Endothelial cell (in vitro differentiated cells): ENCODE results near the gene PPP1R7. TPM values are rescaled to one million over a fixed set of nuclear protein-coding genes. Genes with fewer than 3 reads are reported as not detected.

Experiments
- DNase-seq: peaks from one replicate; pipeline ENCODE4 v3.0.0; 2021; ENCODE audit warnings: low spot score
- H3K27ac Mint-ChIP-seq: one replicate; pipeline ENCODE4 v1.8.0; 2021; ENCODE audit warnings: mixed read lengths, inconsistent platforms; ENCODE audit not compliant: unreplicated experiment
- H3K27me3 Mint-ChIP-seq: one replicate; pipeline ENCODE4 v1.8.0; 2021; ENCODE audit warnings: mild to moderate bottlenecking, moderate library complexity, mixed read lengths, inconsistent platforms; ENCODE audit not compliant: unreplicated experiment
- H3K36me3 Mint-ChIP-seq: one replicate; pipeline ENCODE4 v1.8.0; 2021; ENCODE audit warnings: mild to moderate bottlenecking, low read depth, mixed read lengths, inconsistent platforms; ENCODE audit not compliant: unreplicated experiment
- H3K4me1 Mint-ChIP-seq: one replicate; pipeline ENCODE4 v1.8.0; 2021; ENCODE audit warnings: mild to moderate bottlenecking, mixed read lengths, inconsistent platforms; ENCODE audit not compliant: unreplicated experiment
- H3K4me3 Mint-ChIP-seq: one replicate; pipeline ENCODE4 v1.8.0; 2021; ENCODE audit warnings: mild to moderate bottlenecking, mixed read lengths, inconsistent platforms; ENCODE audit not compliant: unreplicated experiment
- H3K9me3 Mint-ChIP-seq: one replicate; pipeline ENCODE4 v1.8.0; 2021; ENCODE audit warnings: mixed read lengths, inconsistent platforms; ENCODE audit not compliant: unreplicated experiment
- CTCF ChIP-seq: fragments of 200-600 bp; sonication (generic); IDR thresholded peaks from one replicate; pipeline ENCODE4 v1.5.0; 2021; ENCODE audit warnings: antibody characterized with exemption; ENCODE audit not compliant: unreplicated experiment
- total RNA-seq: library from RNA; stranded (reverse); fragmentation: NEBNext Ultra II Directional; extraction: Animal tissue kit (Norgen Biotek cat#: 25700); gene quantifications from one replicate; pipeline ENCODE4 v1.2.1, GENCODE V29; 2021; ENCODE audit not compliant: unreplicated experiment

PPP1R7 gene
- total RNA-seq, 1 donor from 2014 or later, result 61.6 TPM

- Mint-ChIP-seq H3K27ac (no peak overlapping the region), H3K27me3 (peaks cover 8% of the 10 kb centered on the region), H3K36me3 (peaks cover 33% of the 10 kb centered on the region), H3K9me3 (no peaks in the 10 kb centered on the region), H3K4me1 (peaks cover 3% of the 10 kb centered on the region), H3K4me3 (peak overlapping the region; percentile 63)
- no peak for DNase-seq
- TF ChIP-seq CTCF, result no peak
These were observed 9.8 kb upstream of the PPP1R7 start for GRCh38 chr2:241140445-241140840.

GRCh38 chr2:241141214-241141770 is 9.0 kb upstream of the PPP1R7 start:
- H3K27ac Mint-ChIP-seq, result peak overlapping the region; percentile 50
- H3K27me3 Mint-ChIP-seq, result peaks cover 5% of the 10 kb centered on the region
- H3K36me3 Mint-ChIP-seq, result peaks cover 31% of the 10 kb centered on the region
- TF ChIP-seq CTCF, result no peak
- H3K4me1 Mint-ChIP-seq, result peaks cover 3% of the 10 kb centered on the region
- no peak for DNase-seq
- no peaks in the 10 kb centered on the region for H3K9me3 Mint-ChIP-seq
- H3K4me3 Mint-ChIP-seq, result no peak overlapping the region

- H3K9me3 Mint-ChIP-seq, result no peaks in the 10 kb centered on the region
- H3K4me1 Mint-ChIP-seq, result peaks cover 3% of the 10 kb centered on the region
- no peak for TF ChIP-seq CTCF
- H3K36me3 Mint-ChIP-seq, result peaks cover 29% of the 10 kb centered on the region
- H3K27ac Mint-ChIP-seq, result no peak overlapping the region
- H3K4me3 Mint-ChIP-seq, result peak overlapping the region; percentile 56
- no peak for DNase-seq
- H3K27me3 Mint-ChIP-seq, result peaks cover 5% of the 10 kb centered on the region
These were observed 8.2 kb upstream of the PPP1R7 start for GRCh38 chr2:241142063-241142462.

GRCh38 chr2:241142593-241142992 is 7.7 kb upstream of the PPP1R7 start:
- peaks cover 5% of the 10 kb centered on the region for H3K27me3 Mint-ChIP-seq
- no peaks in the 10 kb centered on the region for H3K9me3 Mint-ChIP-seq
- no peak for DNase-seq
- H3K36me3 Mint-ChIP-seq, result peaks cover 29% of the 10 kb centered on the region
- no peak for TF ChIP-seq CTCF
- no peak overlapping the region for H3K4me3 Mint-ChIP-seq
- no peak overlapping the region for H3K27ac Mint-ChIP-seq
- H3K4me1 Mint-ChIP-seq, result peaks cover 3% of the 10 kb centered on the region

- Mint-ChIP-seq H3K9me3 (no peaks in the 10 kb centered on the region), H3K4me3 (no peak overlapping the region), H3K36me3 (peaks cover 15% of the 10 kb centered on the region), H3K4me1 (peaks cover 20% of the 10 kb centered on the region), H3K27ac (no peak overlapping the region), H3K27me3 (peaks cover 17% of the 10 kb centered on the region)
- TF ChIP-seq CTCF, result no peak
- DNase-seq, result no peak
These were observed 4.0 kb upstream of the PPP1R7 start for GRCh38 chr2:241146286-241146685.
